Testis (tissue), 3 donors: ENCODE results near the gene OXNAD1. TPM values are rescaled to one million over a fixed set of nuclear protein-coding genes. Genes with fewer than 3 reads are reported as not detected.

ENCODE experiments used
- DNase-seq: peaks from one replicate; pipeline ENCODE4 v3.0.0-alpha.2; 2019
- H3K27ac ChIP-seq, 2 donors: fragments of 200-600 bp; sonication (generic); one replicate each; pipeline ENCODE4 v1.5.1; 2019
- H3K27me3 ChIP-seq: fragments of 200-600 bp; sonication (generic); one replicate; pipeline ENCODE4 v1.5.1; 2019
- H3K36me3 ChIP-seq: fragments of 200-600 bp; sonication (generic); one replicate; pipeline ENCODE4 v1.5.1; 2017; ENCODE audit warnings: low read depth; ENCODE audit errors: missing control alignments
- H3K4me1 ChIP-seq: fragments of 200-600 bp; sonication (generic); one replicate; pipeline ENCODE4 v1.5.1; 2019
- H3K4me3 ChIP-seq, 2 donors: fragments of 200-600 bp; sonication (generic); one replicate each; pipeline ENCODE4 v1.5.1; 2017 to 2019
- H3K9me3 ChIP-seq: fragments of 200-600 bp; sonication (generic); one replicate; pipeline ENCODE4 v1.5.1; 2017
- CTCF ChIP-seq, 3 experiments: fragments of 450-650 bp in 2 of 3; fragments of 200-600 bp in 1 of 3; sonication (generic) in 1 of 3; IDR thresholded peaks; one replicate each; pipeline ENCODE4 v1.5.1; 2016 to 2019; ENCODE audit warnings: antibody characterized with exemption in 3 of 3, mild to moderate bottlenecking in 2 of 3, moderate library complexity in 1 of 3
- POLR2A ChIP-seq: fragments of 450-650 bp; IDR thresholded peaks from one replicate; pipeline ENCODE4 v1.6.1; 2017; ENCODE audit warnings: antibody characterized with exemption, mild to moderate bottlenecking, moderate library complexity
- WGBS, 2 donors: methylation state at CpG; one replicate each; pipeline ENCODE4 v1.1.5; 2018; 5-methylcytosine and 5-hydroxymethylcytosine counted together
- intact Hi-C: fragments of 100-400 bp; cut with DNase I; formaldehyde crosslinking; loops from one replicate; pipeline ENCODE4 v1.15.1; 2023; ENCODE audit warnings: low total_unique reads
- polyA plus RNA-seq: library from polyadenylated mRNA; stranded (reverse); fragments of 350-450 nt; fragmentation: Illumina TruSeq; extraction: RNeasy Lipid Tissue Mini Kit (QIAGEN cat#74804); gene quantifications from one replicate; pipeline ENCODE4 v1.2.3, GENCODE V29; 2014; ENCODE audit warnings: low read depth, low replicate concordance; ENCODE audit not compliant: insufficient read depth
- total RNA-seq, 2 donors: library from RNA; depleted of rRNA; stranded (reverse); fragments of >200 nt; gene quantifications; one replicate each; pipeline ENCODE4 v1.2.3, GENCODE V29; 2016

OXNAD1 gene
- total and polyA plus RNA-seq, 3 donors from 2014 or later: 11.8 to 31.2 (median 27.3) TPM

GRCh38 chr3:16239086-16239770 is 25.8 kb upstream of the OXNAD1 start:
- WGBS, 2 donors: 60 to 72% methylated on average over 3 of the region's 3 CpGs

GRCh38 chr3:16239780-16240179 is 25.2 kb upstream of the OXNAD1 start:
- Histone ChIP-seq H3K4me3 (no peak overlapping the region), H3K27me3 (no peaks in the 10 kb centered on the region), H3K4me1 (peaks cover 10% of the 10 kb centered on the region), H3K27ac (no peak overlapping the region), H3K36me3 (no peaks in the 10 kb centered on the region), H3K9me3 (no peaks in the 10 kb centered on the region)
- no peak for TF ChIP-seq POLR2A
- no peak for TF ChIP-seq CTCF (IDR thresholded peaks at IDR 0.05)
- WGBS, 2 donors: 89 to 91% methylated on average over 4 of the region's 4 CpGs
- intact Hi-C loops: loop anchor here (10.0 kb wide), 1 partner anchor 425 kb away; no protein-coding TSS in a partner anchor
- no peak for DNase-seq

More at GRCh38 chr3:16239086-16239770, 25.8 kb upstream of the OXNAD1 start:
- intact Hi-C loops: no loop called here
- no peak for DNase-seq
- no peak overlapping the region for H3K4me3 ChIP-seq
- no peaks in the 10 kb centered on the region for H3K27me3 ChIP-seq
- H3K27ac ChIP-seq: no peak overlapping the region
- no peaks in the 10 kb centered on the region for H3K36me3 ChIP-seq
- no peaks in the 10 kb centered on the region for H3K9me3 ChIP-seq
- no peak for TF ChIP-seq CTCF (IDR thresholded peaks at IDR 0.05)
- TF ChIP-seq POLR2A: no peak
- peaks cover 10% of the 10 kb centered on the region for H3K4me1 ChIP-seq

- peaks cover 10% of the 10 kb centered on the region for H3K4me1 ChIP-seq
- H3K9me3 ChIP-seq: no peaks in the 10 kb centered on the region
- DNase-seq: no peak
- WGBS, 2 donors: 79 to 92% methylated on average over 6 of the region's 6 CpGs
- intact Hi-C loops: loop anchor here (10.0 kb wide), 1 partner anchor 426 kb away; no protein-coding TSS in a partner anchor
- H3K27ac ChIP-seq: no peak overlapping the region
- no peak for TF ChIP-seq CTCF (IDR thresholded peaks at IDR 0.05)
- no peak for TF ChIP-seq POLR2A
- no peaks in the 10 kb centered on the region for H3K36me3 ChIP-seq
- no peak overlapping the region for H3K4me3 ChIP-seq
- no peaks in the 10 kb centered on the region for H3K27me3 ChIP-seq
Measured at GRCh38 chr3:16240229-16241023, 24.6 kb upstream of the OXNAD1 start.

- no peak overlapping the region for H3K4me3 ChIP-seq
- no peaks in the 10 kb centered on the region for H3K36me3 ChIP-seq
- H3K27me3 ChIP-seq: no peaks in the 10 kb centered on the region
- intact Hi-C loops: loop anchor here (10.0 kb wide), 1 partner anchor 426 kb away; no protein-coding TSS in a partner anchor
- WGBS, 2 donors: 95% methylated on average over 5 of the region's 5 CpGs
- H3K4me1 ChIP-seq: peaks cover 10% of the 10 kb centered on the region
- DNase-seq: no peak
- TF ChIP-seq CTCF (IDR thresholded peaks at IDR 0.05) (no peak), POLR2A (no peak)
- no peaks in the 10 kb centered on the region for H3K9me3 ChIP-seq
- no peak overlapping the region for H3K27ac ChIP-seq
Measured at GRCh38 chr3:16241225-16241624, 23.8 kb upstream of the OXNAD1 start.
